Hepatocyte (in vitro differentiated cells): Measurements from ENCODE around the gene FANCM.

ENCODE experiments used
- EZH2phosphoT487 ChIP-seq: fragments of 200-600 bp; sonication (generic); IDR thresholded peaks from one replicate; pipeline ENCODE4 v1.6.1; 2018; ENCODE audit warnings: antibody characterized with exemption, mild to moderate bottlenecking, low read depth, moderate library complexity; ENCODE audit not compliant: unreplicated experiment, severe bottlenecking
- TF ChIP-seq, protein P1 (sequence below): fragments of 200-600 bp; sonication (generic); IDR thresholded peaks from 2 replicates; pipeline ENCODE4 v1.5.1; 2016; ENCODE audit warnings: antibody characterized with exemption, mild to moderate bottlenecking; ENCODE audit not compliant: poor library complexity

DNA sequence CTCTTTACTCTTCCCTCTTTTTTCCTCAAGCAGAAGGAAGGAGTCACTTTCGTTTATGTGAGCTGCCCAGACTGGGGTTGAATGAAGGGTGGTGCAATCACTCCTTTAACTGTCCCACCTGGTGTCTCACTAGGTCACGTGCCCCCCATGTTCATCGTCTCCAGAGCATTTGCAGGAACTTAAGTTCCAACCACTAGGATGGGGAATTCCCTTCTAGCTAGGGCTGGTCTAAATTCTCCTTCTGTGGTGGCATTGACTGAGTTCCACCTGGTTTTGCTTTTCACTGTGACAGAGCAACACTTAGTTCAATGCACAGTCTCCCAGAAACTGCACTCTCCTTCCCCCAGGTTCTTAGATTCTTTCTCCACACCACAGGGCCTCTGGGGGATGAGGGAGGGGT lies 9.5 kb downstream of the FANCM start:
- TF ChIP-seq, protein P1, sequence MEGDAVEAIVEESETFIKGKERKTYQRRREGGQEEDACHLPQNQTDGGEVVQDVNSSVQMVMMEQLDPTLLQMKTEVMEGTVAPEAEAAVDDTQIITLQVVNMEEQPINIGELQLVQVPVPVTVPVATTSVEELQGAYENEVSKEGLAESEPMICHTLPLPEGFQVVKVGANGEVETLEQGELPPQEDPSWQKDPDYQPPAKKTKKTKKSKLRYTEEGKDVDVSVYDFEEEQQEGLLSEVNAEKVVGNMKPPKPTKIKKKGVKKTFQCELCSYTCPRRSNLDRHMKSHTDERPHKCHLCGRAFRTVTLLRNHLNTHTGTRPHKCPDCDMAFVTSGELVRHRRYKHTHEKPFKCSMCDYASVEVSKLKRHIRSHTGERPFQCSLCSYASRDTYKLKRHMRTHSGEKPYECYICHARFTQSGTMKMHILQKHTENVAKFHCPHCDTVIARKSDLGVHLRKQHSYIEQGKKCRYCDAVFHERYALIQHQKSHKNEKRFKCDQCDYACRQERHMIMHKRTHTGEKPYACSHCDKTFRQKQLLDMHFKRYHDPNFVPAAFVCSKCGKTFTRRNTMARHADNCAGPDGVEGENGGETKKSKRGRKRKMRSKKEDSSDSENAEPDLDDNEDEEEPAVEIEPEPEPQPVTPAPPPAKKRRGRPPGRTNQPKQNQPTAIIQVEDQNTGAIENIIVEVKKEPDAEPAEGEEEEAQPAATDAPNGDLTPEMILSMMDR, result no peak
- no peak for TF ChIP-seq EZH2phosphoT487
